Central memory CD4-positive, alpha-beta T cell (primary cell): ENCODE data around the gene SFMBT2.
A peak's percentile ranks its signal among the peaks of the same experiment; 100 is the strongest.

Experiments used
- DNase-seq: peaks from one replicate; pipeline ENCODE4 v3.0.0; 2022

SFMBT2 gene

DNA sequence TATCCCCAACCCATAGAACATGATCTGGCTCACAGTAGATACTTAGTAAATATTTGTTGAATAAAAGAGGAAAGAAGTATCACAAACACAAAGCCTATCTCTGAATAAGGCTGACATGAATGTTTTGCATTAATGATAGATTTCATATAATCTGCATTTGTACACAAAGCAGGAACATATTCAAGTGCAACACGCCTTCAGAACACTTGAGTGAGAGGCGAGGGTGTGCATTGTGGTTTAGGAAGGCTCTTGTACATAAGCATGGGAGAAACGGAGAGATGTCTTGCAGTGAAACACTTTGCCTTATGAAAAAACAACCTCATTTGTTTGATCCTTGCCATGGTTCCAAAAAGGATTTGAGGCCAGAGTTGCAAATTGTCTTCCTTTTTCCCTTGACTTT is 14.1 kb upstream of the SFMBT2 start:
- DNase-seq, result no peak

GRCh38 chr10:7424315-7424714 is 13.5 kb upstream of the SFMBT2 start:
- DNase-seq, result no peak

DNA sequence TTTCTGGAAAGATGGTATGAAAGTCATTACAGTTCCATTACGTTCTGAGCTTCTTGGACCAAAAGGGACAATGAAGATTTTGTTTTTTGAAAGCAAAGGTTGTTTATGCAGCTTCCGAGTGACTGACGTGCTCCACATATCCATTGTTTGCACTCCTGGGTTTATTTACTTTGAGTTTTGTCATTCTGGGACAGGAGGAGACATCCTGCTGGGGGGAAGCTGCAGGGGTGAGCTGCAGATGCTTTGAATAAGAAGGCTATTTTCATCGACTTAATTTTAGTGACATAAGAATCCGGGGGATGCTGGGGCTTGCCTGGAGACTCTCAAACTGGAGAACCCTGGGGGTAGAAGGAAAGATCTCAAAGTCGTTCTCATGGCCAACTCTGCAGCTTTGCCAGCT is 12.7 kb upstream of the SFMBT2 start:
- DNase-seq, result no peak

GRCh38 chr10:7421526-7421925 is 10.7 kb upstream of the SFMBT2 start:
- DNase-seq, result no peak

GRCh38 chr10:7419998-7420397 is 9.2 kb upstream of the SFMBT2 start:
- no peak for DNase-seq

- peak; percentile 21 for DNase-seq
These were observed 7.0 kb upstream of the SFMBT2 start for GRCh38 chr10:7417807-7418206.

GRCh38 chr10:7417103-7417623 is 6.3 kb upstream of the SFMBT2 start:
- peak; percentile 43 for DNase-seq

GRCh38 chr10:7414766-7415165 is 3.9 kb upstream of the SFMBT2 start:
- DNase-seq, result no peak

DNA sequence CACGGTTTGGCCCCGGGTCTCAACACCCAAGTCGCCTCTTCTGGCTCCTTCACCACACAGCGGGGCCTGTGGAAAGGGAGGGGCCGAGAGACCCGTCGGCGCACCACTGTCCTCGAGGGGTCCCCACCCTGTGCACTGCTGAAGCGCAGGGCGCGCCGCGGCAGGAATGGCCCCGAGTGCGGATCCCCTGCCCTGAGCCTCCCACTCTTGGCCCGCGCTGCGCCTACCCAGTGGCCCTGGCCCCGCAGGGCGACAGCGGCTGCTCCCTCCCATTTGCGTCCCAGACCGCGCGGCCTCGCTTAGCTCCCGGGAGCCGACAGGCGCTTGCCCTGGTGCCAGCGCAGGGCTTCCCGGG is 2.1 kb upstream of the SFMBT2 start:
- DNase-seq, result no peak

- no peak for DNase-seq
These were observed 1.5 kb upstream of the SFMBT2 start for GRCh38 chr10:7412237-7412927.

GRCh38 chr10:7411671-7412128 is 866 bp upstream of the SFMBT2 start:
- DNase-seq, result peak; percentile 21

- DNase-seq, result peak; percentile 13
These were observed 453 bp downstream of the SFMBT2 start for GRCh38 chr10:7410301-7410861.

DNA sequence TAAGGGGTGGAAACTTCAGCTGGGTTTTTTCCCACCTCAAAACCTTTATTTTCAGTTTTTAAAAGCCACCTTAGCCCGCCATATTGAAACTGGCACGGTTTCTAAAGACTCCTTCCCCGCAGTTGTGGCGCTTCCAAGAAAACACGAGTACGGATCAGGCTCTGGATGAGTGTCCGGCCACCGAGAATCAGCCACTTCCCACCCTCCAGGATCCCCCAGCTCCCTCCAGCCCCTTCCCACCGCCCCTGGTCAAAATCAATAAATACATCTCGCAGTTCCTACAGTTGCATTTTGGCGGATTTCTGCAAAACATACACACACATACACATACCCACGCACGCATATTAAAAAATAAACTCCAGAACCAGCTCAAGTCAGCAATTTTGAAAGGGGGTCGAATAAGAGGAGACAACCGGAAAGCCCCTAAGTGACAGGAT is 1.1 kb downstream of the SFMBT2 start:
- DNase-seq, result no peak

DNA sequence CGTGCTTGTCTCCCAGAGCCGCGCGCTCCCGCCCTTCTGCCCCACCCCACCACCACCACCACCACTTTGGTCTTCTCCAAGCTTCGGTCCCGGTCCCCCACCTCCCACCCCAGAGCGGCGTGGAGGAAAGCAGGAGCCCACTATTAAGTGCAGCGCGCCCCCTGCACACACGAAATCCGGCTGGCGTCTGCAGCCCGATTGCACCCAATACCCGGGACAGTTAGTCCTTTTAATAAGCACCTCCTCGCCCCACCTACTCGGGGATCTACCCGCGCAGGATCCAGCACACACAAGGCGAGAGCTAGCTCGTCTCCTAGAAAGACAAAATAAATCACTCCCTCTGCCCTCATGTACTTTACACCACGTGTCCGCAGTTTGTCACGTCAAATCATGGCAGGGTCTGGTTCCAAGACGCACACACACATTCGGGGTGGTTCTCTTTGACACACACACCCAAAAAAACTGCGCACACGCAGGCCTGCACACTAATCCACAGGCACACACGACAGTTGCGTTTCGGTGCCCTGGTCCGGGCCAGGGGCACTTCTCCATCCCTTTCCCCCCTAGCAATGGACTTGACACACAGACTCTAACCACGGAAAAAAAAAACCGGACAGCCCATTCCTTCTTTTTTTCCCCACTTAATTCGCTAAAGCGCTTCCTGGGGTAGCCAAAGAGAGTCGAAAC is 1.6 kb downstream of the SFMBT2 start:
- DNase-seq, result peak; percentile 56

GRCh38 chr10:7408291-7409044 is 2.4 kb downstream of the SFMBT2 start:
- DNase-seq, result peak; percentile 20

DNA sequence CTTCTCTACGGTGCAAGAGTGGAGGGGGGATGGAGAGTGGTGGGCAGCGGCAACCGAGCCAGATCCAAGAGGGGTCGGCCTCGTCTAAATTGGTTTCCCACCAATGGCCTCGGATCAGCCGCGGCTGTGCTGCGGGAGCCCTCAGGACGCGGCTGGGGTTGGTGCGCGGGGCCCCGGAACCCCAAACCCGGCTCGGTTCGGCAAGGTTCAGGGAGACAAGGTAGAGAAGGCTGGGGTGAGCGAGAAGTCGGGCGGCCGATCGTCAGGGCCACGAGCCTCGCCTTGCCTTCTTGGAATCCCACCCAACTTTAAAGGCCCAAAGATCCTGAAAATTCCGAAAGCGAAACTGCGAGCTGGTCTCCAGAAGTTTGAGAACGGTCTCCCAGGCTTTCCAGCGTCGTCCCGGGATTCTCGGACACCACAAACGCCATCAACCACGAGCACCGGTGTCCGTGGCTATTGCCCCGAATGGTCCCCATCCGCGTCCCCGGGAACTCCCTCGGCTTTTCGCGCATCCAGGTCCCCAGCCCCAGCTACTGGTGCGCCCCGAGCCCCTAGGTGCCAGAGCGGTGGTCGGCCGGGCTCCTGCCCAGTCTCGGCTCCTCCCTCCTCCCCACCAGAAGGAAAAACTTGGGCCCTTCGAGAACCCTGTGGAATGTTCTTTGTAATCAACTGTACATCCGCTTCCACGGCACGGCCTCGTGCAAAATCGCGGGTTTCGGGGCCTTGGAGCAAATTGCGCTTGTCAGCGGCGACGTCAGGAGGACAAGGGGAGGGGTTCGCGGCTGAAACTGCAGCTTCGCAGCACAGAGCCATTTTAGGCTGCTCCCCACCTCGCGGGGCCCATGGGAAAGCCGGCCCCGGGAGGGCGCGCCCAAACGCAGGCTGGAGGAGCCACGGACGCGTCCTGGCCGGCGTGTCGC is 3.2 kb downstream of the SFMBT2 start:
- peak; percentile 48 for DNase-seq

DNA sequence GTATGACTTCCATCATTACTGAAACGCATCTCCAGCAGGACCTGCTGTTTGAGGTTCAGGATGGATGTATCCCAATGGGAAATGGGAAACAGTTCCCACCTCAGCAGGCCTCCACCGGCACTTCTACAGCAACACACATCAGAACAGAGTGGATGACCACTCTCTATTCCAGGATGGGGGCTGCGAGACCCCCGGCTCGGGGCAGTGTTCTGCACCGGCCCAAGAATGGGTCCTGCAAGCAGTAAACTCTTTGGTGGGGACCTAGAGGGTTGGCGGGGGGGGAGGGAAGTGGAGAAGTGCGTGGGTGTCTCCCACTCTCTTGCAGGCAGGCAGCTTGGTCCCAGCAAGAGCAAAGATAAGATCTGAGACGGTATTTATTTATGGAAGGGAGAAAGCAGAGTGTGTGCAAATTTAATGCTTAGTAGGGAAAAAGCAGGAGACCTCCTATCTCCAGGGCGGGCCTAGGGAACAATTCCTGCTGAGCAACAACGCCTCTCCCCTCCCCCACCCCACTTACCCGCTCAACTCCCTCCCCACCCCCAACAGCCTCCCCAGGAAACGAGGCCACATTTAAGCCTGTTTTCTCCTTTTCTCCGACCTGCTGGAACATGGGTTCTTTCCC is 4.0 kb downstream of the SFMBT2 start:
- DNase-seq, result no peak

GRCh38 chr10:7405637-7406036 is 5.2 kb downstream of the SFMBT2 start:
- no peak for DNase-seq

DNA sequence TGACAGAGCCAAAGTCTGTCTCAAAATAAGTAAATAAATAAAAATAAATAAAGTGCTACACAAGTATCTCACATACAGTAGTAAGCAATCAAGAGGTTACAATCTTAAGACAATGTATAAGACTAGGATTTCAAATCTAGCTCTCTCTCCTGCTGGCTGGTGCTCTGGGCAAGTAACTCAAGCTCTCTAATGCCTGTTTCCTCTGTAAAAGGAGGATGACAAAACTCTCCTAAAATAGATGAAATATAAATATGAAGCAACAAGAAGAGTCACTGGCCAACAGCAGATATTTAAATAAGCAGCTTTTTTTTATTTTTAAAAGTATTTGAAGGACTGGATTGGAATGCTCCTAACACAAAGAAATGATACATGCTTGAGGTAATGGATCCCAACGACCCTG is 7.2 kb downstream of the SFMBT2 start:
- no peak for DNase-seq

GRCh38 chr10:7401782-7402181 is 9.1 kb downstream of the SFMBT2 start:
- no peak for DNase-seq

DNA sequence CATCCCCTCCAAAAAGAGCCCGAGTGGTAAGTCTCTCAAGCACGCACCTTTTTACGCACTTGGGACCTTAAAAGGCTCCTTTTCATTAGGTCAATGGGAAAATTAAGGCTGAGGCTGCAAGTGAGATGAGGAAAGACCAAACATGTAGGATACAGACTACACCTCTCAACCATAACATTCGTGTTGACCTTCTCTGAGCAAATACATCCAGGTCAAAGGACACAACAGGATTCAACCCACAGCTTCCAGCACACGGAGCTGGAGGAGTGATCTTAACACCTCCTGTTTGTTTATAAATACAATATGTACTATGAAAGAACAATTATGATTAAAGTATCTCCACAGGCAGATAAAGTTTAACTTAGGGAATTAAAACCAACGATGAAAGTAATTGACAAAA is 9.7 kb downstream of the SFMBT2 start:
- DNase-seq, result no peak
